OCI-LY1 (cell line): ENCODE measurements around the gene MTERF1.

ENCODE experiments used
- H2AFZ ChIP-seq: fragments of 200-600 bp; sonication (generic), shearing (Covaris generic); 2 replicates; pipeline ENCODE4 v1.6.0; 2014; ENCODE audit warnings: antibody characterized with exemption, mild to moderate bottlenecking, low read length
- H3F3A ChIP-seq: fragments of 200-600 bp; sonication (generic), shearing (Covaris generic); 2 replicates; pipeline ENCODE4 v1.6.0; 2014; ENCODE audit warnings: mild to moderate bottlenecking, antibody characterized with exemption, low read length, moderate library complexity; ENCODE audit not compliant: insufficient read depth
- H3K27ac ChIP-seq: fragments of 200-600 bp; sonication (generic); 2 replicates; pipeline ENCODE4 v1.5.1; 2014; ENCODE audit warnings: low read length, mixed run types, mild to moderate bottlenecking, low read depth; ENCODE audit not compliant: poor library complexity, severe bottlenecking
- H3K27me3 ChIP-seq: fragments of 200-600 bp; sonication (generic); 2 replicates; pipeline ENCODE4 v1.6.0; 2014; ENCODE audit warnings: antibody characterized with exemption, mild to moderate bottlenecking, low read length, moderate library complexity; ENCODE audit not compliant: insufficient read depth
- H3K36me3 ChIP-seq: fragments of 200-600 bp; sonication (generic); 2 replicates; pipeline ENCODE4 v1.6.1; 2014; ENCODE audit warnings: mild to moderate bottlenecking, antibody characterized with exemption, low read length, moderate library complexity, mixed read lengths; ENCODE audit not compliant: insufficient read depth
- H3K4me1 ChIP-seq: fragments of 200-600 bp; sonication (generic); 2 replicates; pipeline ENCODE4 v1.5.1; 2014; ENCODE audit warnings: mild to moderate bottlenecking, low read length, moderate library complexity; ENCODE audit not compliant: insufficient read depth, severe bottlenecking
- H3K4me2 ChIP-seq: fragments of 200-600 bp; sonication (generic), shearing (Covaris generic); 2 replicates; pipeline ENCODE4 v1.6.1; 2014; ENCODE audit warnings: low read length
- H3K4me3 ChIP-seq: fragments of 200-600 bp; sonication (generic); 2 replicates; pipeline ENCODE4 v1.5.1; 2014; ENCODE audit warnings: low read length, low read depth, mild to moderate bottlenecking, mixed read lengths; ENCODE audit not compliant: poor library complexity, severe bottlenecking
- H3K79me2 ChIP-seq: fragments of 200-600 bp; shearing (Covaris generic); 2 replicates; pipeline ENCODE4 v1.6.1; 2016; ENCODE audit warnings: mixed run types, low read length, mixed read lengths; ENCODE audit not compliant: insufficient read depth
- H3K9ac ChIP-seq: fragments of 200-600 bp; sonication (generic), shearing (Covaris generic); 2 replicates; pipeline ENCODE4 v1.6.1; 2014; ENCODE audit warnings: mild to moderate bottlenecking, low read length, mixed read lengths
- H3K9me2 ChIP-seq: fragments of 200-600 bp; sonication (generic), shearing (Covaris generic); 2 replicates; pipeline ENCODE4 v1.6.1; 2014; ENCODE audit warnings: low read depth, mild to moderate bottlenecking, low read length, mixed read lengths
- H3K9me3 ChIP-seq: fragments of 200-600 bp; shearing (Covaris generic); 2 replicates; pipeline ENCODE4 v1.6.1; 2014; ENCODE audit warnings: low read length, mixed read lengths
- H4K20me1 ChIP-seq: fragments of 200-600 bp; sonication (generic), shearing (Covaris generic); 2 replicates; pipeline ENCODE4 v1.6.0; 2016; ENCODE audit warnings: mild to moderate bottlenecking, low read length; ENCODE audit not compliant: insufficient read depth
- EZH2 ChIP-seq: fragments of 200-600 bp; sonication (generic), shearing (Covaris generic); IDR thresholded peaks from 2 replicates; pipeline ENCODE4 v1.8.0; 2017; ENCODE audit warnings: borderline replicate concordance, mixed run types, mild to moderate bottlenecking, antibody characterized with exemption, low read length, moderate library complexity, mixed read lengths
- TF ChIP-seq, protein P1 (sequence below): fragments of 200-600 bp; sonication (generic), shearing (Covaris generic); IDR thresholded peaks from 2 replicates; pipeline ENCODE4 v1.5.1; 2017; ENCODE audit warnings: mild to moderate bottlenecking, antibody characterized with exemption, low read length, moderate library complexity, mixed read lengths

MTERF1 gene

GRCh38 chr7:91875851-91876250, 4.7 kb downstream of the MTERF1 start:
- TF ChIP-seq, protein P1, sequence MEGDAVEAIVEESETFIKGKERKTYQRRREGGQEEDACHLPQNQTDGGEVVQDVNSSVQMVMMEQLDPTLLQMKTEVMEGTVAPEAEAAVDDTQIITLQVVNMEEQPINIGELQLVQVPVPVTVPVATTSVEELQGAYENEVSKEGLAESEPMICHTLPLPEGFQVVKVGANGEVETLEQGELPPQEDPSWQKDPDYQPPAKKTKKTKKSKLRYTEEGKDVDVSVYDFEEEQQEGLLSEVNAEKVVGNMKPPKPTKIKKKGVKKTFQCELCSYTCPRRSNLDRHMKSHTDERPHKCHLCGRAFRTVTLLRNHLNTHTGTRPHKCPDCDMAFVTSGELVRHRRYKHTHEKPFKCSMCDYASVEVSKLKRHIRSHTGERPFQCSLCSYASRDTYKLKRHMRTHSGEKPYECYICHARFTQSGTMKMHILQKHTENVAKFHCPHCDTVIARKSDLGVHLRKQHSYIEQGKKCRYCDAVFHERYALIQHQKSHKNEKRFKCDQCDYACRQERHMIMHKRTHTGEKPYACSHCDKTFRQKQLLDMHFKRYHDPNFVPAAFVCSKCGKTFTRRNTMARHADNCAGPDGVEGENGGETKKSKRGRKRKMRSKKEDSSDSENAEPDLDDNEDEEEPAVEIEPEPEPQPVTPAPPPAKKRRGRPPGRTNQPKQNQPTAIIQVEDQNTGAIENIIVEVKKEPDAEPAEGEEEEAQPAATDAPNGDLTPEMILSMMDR, result no peak
- TF ChIP-seq EZH2, result no peak
- H3K79me2 ChIP-seq, result peaks cover 36% of the 10 kb centered on the region
- H3K27me3 ChIP-seq, result no peaks in the 10 kb centered on the region
- H3K4me2 ChIP-seq, result no peak overlapping the region
- no peaks in the 10 kb centered on the region for H3F3A ChIP-seq
- H3K4me1 ChIP-seq, result peaks cover 22% of the 10 kb centered on the region
- no peaks in the 10 kb centered on the region for H3K9me3 ChIP-seq
- no peak overlapping the region for H3K4me3 ChIP-seq
- no peak overlapping the region for H3K9ac ChIP-seq
- H3K9me2 ChIP-seq, result no peaks in the 10 kb centered on the region
- no peak overlapping the region for H2AFZ ChIP-seq
- H3K27ac ChIP-seq, result no peak overlapping the region
- peaks cover 57% of the 10 kb centered on the region for H3K36me3 ChIP-seq
- no peaks in the 10 kb centered on the region for H4K20me1 ChIP-seq

GRCh38 chr7:91872928-91873327, 7.6 kb downstream of the MTERF1 start:
- H3K4me2 ChIP-seq, result no peak overlapping the region
- no peak overlapping the region for H3K4me3 ChIP-seq
- H3K27me3 ChIP-seq, result no peaks in the 10 kb centered on the region
- H2AFZ ChIP-seq, result no peak overlapping the region
- no peak for TF ChIP-seq EZH2
- TF ChIP-seq, protein P1, result no peak
- no peaks in the 10 kb centered on the region for H3F3A ChIP-seq
- no peaks in the 10 kb centered on the region for H4K20me1 ChIP-seq
- H3K9ac ChIP-seq, result no peak overlapping the region
- H3K27ac ChIP-seq, result no peak overlapping the region
- no peaks in the 10 kb centered on the region for H3K9me3 ChIP-seq
- H3K79me2 ChIP-seq, result peaks cover 16% of the 10 kb centered on the region
- H3K4me1 ChIP-seq, result peaks cover 6% of the 10 kb centered on the region
- H3K36me3 ChIP-seq, result peaks cover 48% of the 10 kb centered on the region
- no peaks in the 10 kb centered on the region for H3K9me2 ChIP-seq

GRCh38 chr7:91872069-91872468, 8.4 kb downstream of the MTERF1 start:
- TF ChIP-seq, protein P1, result no peak
- TF ChIP-seq EZH2, result no peak
- no peaks in the 10 kb centered on the region for H3K27me3 ChIP-seq
- H3K36me3 ChIP-seq, result peaks cover 45% of the 10 kb centered on the region
- no peak overlapping the region for H3K4me3 ChIP-seq
- H4K20me1 ChIP-seq, result no peaks in the 10 kb centered on the region
- H3K9ac ChIP-seq, result no peak overlapping the region
- no peaks in the 10 kb centered on the region for H3K4me1 ChIP-seq
- no peaks in the 10 kb centered on the region for H3K9me3 ChIP-seq
- no peaks in the 10 kb centered on the region for H3K9me2 ChIP-seq
- no peak overlapping the region for H3K27ac ChIP-seq
- H3K79me2 ChIP-seq, result peaks cover 10% of the 10 kb centered on the region
- no peak overlapping the region for H2AFZ ChIP-seq
- H3F3A ChIP-seq, result no peaks in the 10 kb centered on the region
- no peak overlapping the region for H3K4me2 ChIP-seq
